HepG2 (cell line): ENCODE measurements around the gene SH3D21. TPM values are rescaled to one million over a fixed set of nuclear protein-coding genes. Genes with fewer than 3 reads are reported as not detected.

ENCODE experiments used
- AKAP8 ChIP-seq: sonication (generic); formaldehyde crosslinking; IDR thresholded peaks from 2 replicates; pipeline ENCODE4 v1.5.1; 2020; ENCODE audit warnings: mild to moderate bottlenecking, missing genetic modification reagents
- DPF2 ChIP-seq: sonication (generic); formaldehyde crosslinking; IDR thresholded peaks from 2 replicates; pipeline ENCODE4 v1.4.0; 2020; ENCODE audit warnings: mild to moderate bottlenecking, low read depth, missing genetic modification reagents, borderline replicate concordance
- FOSL2 ChIP-seq: sonication (generic); formaldehyde crosslinking; IDR thresholded peaks from 2 replicates; pipeline ENCODE4 v1.4.0; 2020; ENCODE audit warnings: missing genetic modification reagents
- FOXA3 ChIP-seq: IDR thresholded peaks from 2 replicates; pipeline ENCODE4 v1.6.1; 2016; ENCODE audit warnings: missing genetic modification reagents, missing compliant biosample characterization
- GATAD2A ChIP-seq: IDR thresholded peaks from 2 replicates; pipeline ENCODE4 v1.6.1; 2016
- GTF3A ChIP-seq: sonication (generic); formaldehyde crosslinking; conservative IDR thresholded peaks from 2 replicates; pipeline ENCODE4 v1.4.0; 2020; ENCODE audit warnings: mild to moderate bottlenecking, missing genetic modification reagents
- MED1 ChIP-seq: sonication (generic); formaldehyde crosslinking; IDR thresholded peaks from 2 replicates; pipeline ENCODE4 v1.4.0; 2020; ENCODE audit warnings: missing genetic modification reagents
- MTA3 ChIP-seq: sonication (generic); formaldehyde crosslinking; IDR thresholded peaks from 2 replicates; pipeline ENCODE4 v1.4.0; 2020; ENCODE audit warnings: missing genetic modification reagents
- NCOR1 ChIP-seq: fragments of 200-600 bp; sonication (generic); IDR thresholded peaks from 2 replicates; pipeline ENCODE4 v1.7.0; 2017; ENCODE audit warnings: antibody characterized with exemption, low read length, borderline replicate concordance
- NFKB2 ChIP-seq: sonication (generic); formaldehyde crosslinking; IDR thresholded peaks from 2 replicates; pipeline ENCODE4 v1.4.0; 2020; ENCODE audit warnings: missing genetic modification reagents, borderline replicate concordance
- NPAS2 ChIP-seq: sonication (generic); formaldehyde crosslinking; IDR thresholded peaks from 2 replicates; pipeline ENCODE4 v1.8.0; 2022; ENCODE audit warnings: mild to moderate bottlenecking, missing genetic modification reagents, borderline replicate concordance
- NRL ChIP-seq: sonication (generic); formaldehyde crosslinking; IDR thresholded peaks from 2 replicates; pipeline ENCODE4 v1.5.0; 2020; ENCODE audit warnings: missing genetic modification reagents, mild to moderate bottlenecking, moderate library complexity, borderline replicate concordance
- RBM22 ChIP-seq: fragments of 200-400 bp; formaldehyde crosslinking; optimal IDR thresholded peaks from 2 replicates; pipeline ENCODE3; 2017; ENCODE audit warnings: mild to moderate bottlenecking, low read length, moderate library complexity
- RXRA ChIP-seq: sonication (generic); formaldehyde crosslinking; IDR thresholded peaks from 2 replicates; pipeline ENCODE4 v1.5.1; 2020; ENCODE audit warnings: missing genetic modification reagents
- SP1 ChIP-seq, 2 experiments: fragments of 450-650 bp in 1 of 2; sonication (generic) in 1 of 2; formaldehyde crosslinking in 1 of 2; IDR thresholded peaks; 2 replicates each; pipeline versions ENCODE4 v1.4.0 to v1.6.1; 2016 to 2020; ENCODE audit warnings: missing genetic modification reagents in 1 of 2
- TFDP2 ChIP-seq: sonication (generic); formaldehyde crosslinking; IDR thresholded peaks from 2 replicates; pipeline ENCODE4 v1.4.0; 2020; ENCODE audit warnings: missing genetic modification reagents
- WIZ ChIP-seq: sonication (generic); formaldehyde crosslinking; IDR thresholded peaks from 2 replicates; pipeline ENCODE4 v1.5.1; 2020; ENCODE audit warnings: mild to moderate bottlenecking, missing genetic modification reagents
- ZC3H13 ChIP-seq: sonication (generic); formaldehyde crosslinking; IDR thresholded peaks from 2 replicates; pipeline ENCODE4 v1.8.1; 2023; ENCODE audit warnings: mild to moderate bottlenecking, missing genetic modification reagents, moderate library complexity
- ZNF280D ChIP-seq: sonication (generic); formaldehyde crosslinking; IDR thresholded peaks from 2 replicates; pipeline ENCODE4 v1.5.1; 2020; ENCODE audit warnings: mild to moderate bottlenecking, missing genetic modification reagents
- ZNF30 ChIP-seq: sonication (generic); formaldehyde crosslinking; IDR thresholded peaks from 2 replicates; pipeline ENCODE4 v1.5.0; 2020; ENCODE audit warnings: mild to moderate bottlenecking, missing genetic modification reagents
- ZNF616 ChIP-seq: sonication (generic); formaldehyde crosslinking; IDR thresholded peaks from 2 replicates; pipeline ENCODE4 v1.5.0; 2020; ENCODE audit warnings: low read depth, mild to moderate bottlenecking, missing genetic modification reagents
- ZNF800 ChIP-seq: sonication (generic); formaldehyde crosslinking; IDR thresholded peaks from 2 replicates; pipeline ENCODE4 v1.4.0; 2020; ENCODE audit warnings: missing genetic modification reagents
- polyA plus RNA-seq, 8 experiments: library from polyadenylated mRNA; depleted of rRNA in 3 of 8; stranded (reverse) in 7 of 8; unstranded in 1 of 8; fragments of >200 nt; fragmentation: Illumina TruSeq in 4 of 8; extraction: Trizol in 4 of 8; gene quantifications; 2 replicates each; pipeline versions ENCODE4 v1.2.1 to v1.2.3, GENCODE V29; 2011 to 2016; ENCODE audit warnings: low read depth in 4 of 8, missing spikeins in 1 of 8, mixed read lengths in 1 of 8; ENCODE audit not compliant: insufficient read depth in 1 of 8
- total RNA-seq, 5 experiments: library from RNA; depleted of rRNA; stranded (reverse); fragments of >200 nt; fragmentation: Illumina TruSeq; extraction: Trizol; gene quantifications; 2 replicates each; pipeline ENCODE4 v1.2.3, GENCODE V29; 2016; ENCODE audit warnings: low read depth in 1 of 5
- TF ChIP-seq, protein P1 (sequence below): sonication (generic); formaldehyde crosslinking; IDR thresholded peaks from 2 replicates; pipeline ENCODE4 v1.4.0; 2020; ENCODE audit warnings: missing genetic modification reagents; ENCODE audit errors: not compliant biosample characterization

The SH3D21 gene
- total and polyA plus RNA-seq, 2 of the 13 experiments (the other 11 are each of a cell fraction or from before 2014, with no cell fraction given): 5.1 to 8.6 TPM

DNA sequence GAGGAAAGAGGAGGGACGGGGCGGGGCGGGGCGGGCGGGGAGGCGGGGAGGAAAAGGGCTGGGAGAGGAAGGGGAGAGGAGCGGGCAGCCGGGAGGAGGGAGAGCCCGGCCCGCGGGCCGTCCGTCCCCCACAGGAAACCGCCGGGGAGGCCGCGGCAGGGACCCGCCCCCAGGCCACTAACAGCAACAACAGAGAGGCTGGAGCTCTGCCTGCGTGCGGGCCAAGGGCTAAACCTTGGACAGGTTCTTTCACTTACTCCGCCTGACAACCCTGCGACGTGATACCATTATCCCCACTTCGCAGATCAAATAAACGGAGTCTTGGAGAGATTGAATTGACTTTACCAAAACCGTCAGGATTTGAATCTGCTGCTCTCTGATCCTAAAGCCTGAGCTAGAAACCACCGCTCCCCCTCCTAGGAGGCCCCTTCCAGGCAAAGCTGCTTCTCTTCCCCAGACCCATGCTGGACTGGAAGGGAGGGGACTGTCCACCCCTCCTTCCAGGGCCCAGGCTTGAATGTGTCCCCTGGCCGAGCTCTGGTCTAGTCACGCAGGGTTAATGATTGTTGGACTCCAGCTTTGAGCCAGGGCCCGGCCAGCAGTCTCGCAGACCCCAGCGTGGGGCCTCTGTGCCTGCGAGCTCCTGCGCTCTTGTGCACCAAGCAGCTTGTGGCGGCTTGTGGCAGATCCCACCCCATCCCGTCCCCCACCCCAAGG is 17.6 kb downstream of the SH3D21 start, which contains the start of gene EVA1B (continued):
- TF ChIP-seq MED1 (CRISPR knock-in tag) (peak; percentile 80), MTA3 (no peak), GTF3A (CRISPR knock-in tag) (0 out of 2 replicates have a peak, but pooled peaks have one; percentile 33), ZNF30 (CRISPR knock-in tag) (no peak), RBM22 (peak; percentile 45), ZNF800 (CRISPR knock-in tag) (no peak), NPAS2 (CRISPR knock-in tag) (no peak), SP1 (IDR thresholded peaks at IDR 0.05) (no peak), SP1 (CRISPR knock-in tag; IDR thresholded peaks at IDR 0.05) (no peak), AKAP8 (CRISPR knock-in tag) (peak; percentile 96), DPF2 (CRISPR knock-in tag) (no peak), TFDP2 (CRISPR knock-in tag) (no peak), ZNF280D (CRISPR knock-in tag) (peak; percentile 39; the same call in 1 of the 2 replicates), ZNF616 (CRISPR knock-in tag) (no peak), FOXA3 (CRISPR knock-in tag) (peak; percentile 68), NFKB2 (CRISPR knock-in tag) (peak; percentile 81; the same call in 1 of the 2 replicates), NCOR1 (peak; percentile 29; the same call in 1 of the 2 replicates), NRL (CRISPR knock-in tag) (peak; percentile 23; the same call in 1 of the 2 replicates), FOSL2 (CRISPR knock-in tag) (peak; percentile 66), ZC3H13 (CRISPR knock-in tag) (no peak), GATAD2A (CRISPR knock-in tag) (peak; percentile 54; the same call in 1 of the 2 replicates), WIZ (CRISPR knock-in tag) (no peak), RXRA (peak; percentile 74; the same call in 1 of the 2 replicates)
- TF ChIP-seq, protein P1, sequence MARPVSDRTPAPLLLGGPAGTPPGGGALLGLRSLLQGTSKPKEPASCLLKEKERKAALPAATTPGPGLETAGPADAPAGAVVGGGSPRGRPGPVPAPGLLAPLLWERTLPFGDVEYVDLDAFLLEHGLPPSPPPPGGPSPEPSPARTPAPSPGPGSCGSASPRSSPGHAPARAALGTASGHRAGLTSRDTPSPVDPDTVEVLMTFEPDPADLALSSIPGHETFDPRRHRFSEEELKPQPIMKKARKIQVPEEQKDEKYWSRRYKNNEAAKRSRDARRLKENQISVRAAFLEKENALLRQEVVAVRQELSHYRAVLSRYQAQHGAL: no peak
